GM23338 (cell line): ENCODE measurements around the gene GPC5. TPM values are rescaled to one million over a fixed set of nuclear protein-coding genes. Genes with fewer than 3 reads are reported as not detected.

Experiments used
- ATAC-seq: fragments of 200-7000 bp; cut with Tn5 transposase; 3 replicates; pipeline ENCODE4 v1.9.1; 2020
- DNase-seq: peaks from one replicate; pipeline ENCODE4 v3.0.0-alpha.2; 2015; ENCODE audit warnings: low spot score
- H2AFZ ChIP-seq: fragments of 200-600 bp; sonication (generic); 2 replicates; pipeline ENCODE4 v1.8.0; 2016; ENCODE audit warnings: antibody characterized with exemption, mild to moderate bottlenecking, moderate library complexity
- H3F3A ChIP-seq: fragments of 200-600 bp; sonication (generic); replicated peaks from 2 replicates; pipeline ENCODE4 v1.8.0; 2017; ENCODE audit warnings: antibody characterized with exemption, mixed run types, low read depth
- H3K27ac ChIP-seq: fragments of 200-600 bp; sonication (generic); 2 replicates; pipeline ENCODE4 v1.6.1; 2016; ENCODE audit warnings: low read depth
- H3K27me3 ChIP-seq: fragments of 200-600 bp; sonication (generic); 2 replicates; pipeline ENCODE4 v1.8.0; 2016; ENCODE audit warnings: mild to moderate bottlenecking, mixed run types, moderate library complexity; ENCODE audit not compliant: insufficient read depth
- H3K36me3 ChIP-seq: fragments of 200-600 bp; sonication (generic); 2 replicates; pipeline ENCODE4 v1.8.0; 2016; ENCODE audit warnings: mild to moderate bottlenecking; ENCODE audit not compliant: insufficient read depth
- H3K4me1 ChIP-seq: fragments of 200-600 bp; sonication (generic); 2 replicates; pipeline ENCODE4 v1.8.0; 2016; ENCODE audit warnings: mild to moderate bottlenecking, moderate library complexity; ENCODE audit not compliant: insufficient read depth
- H3K4me2 ChIP-seq: fragments of 200-600 bp; sonication (generic); 2 replicates; pipeline ENCODE4 v1.7.1; 2017; ENCODE audit warnings: mixed run types
- H3K4me3 ChIP-seq: fragments of 200-600 bp; sonication (generic); 2 replicates; pipeline ENCODE4 v1.6.1; 2016; ENCODE audit warnings: mixed run types
- H3K79me2 ChIP-seq: fragments of 200-600 bp; sonication (generic); replicated peaks from 2 replicates; pipeline ENCODE4 v1.8.0; 2017; ENCODE audit warnings: mild to moderate bottlenecking; ENCODE audit not compliant: insufficient read depth
- H3K9me2 ChIP-seq: fragments of 200-600 bp; sonication (generic); 2 replicates; pipeline ENCODE4 v1.8.0; 2017; ENCODE audit not compliant: insufficient read depth
- H4K20me1 ChIP-seq: fragments of 200-600 bp; sonication (generic); replicated peaks from 2 replicates; pipeline ENCODE4 v1.8.0; 2017; ENCODE audit warnings: mild to moderate bottlenecking; ENCODE audit not compliant: insufficient read depth
- H3K27ac Mint-ChIP-seq: 2 replicates; pipeline ENCODE4 v1.8.0; 2020; ENCODE audit warnings: inconsistent platforms, mild to moderate bottlenecking, moderate library complexity, mixed read lengths
- H3K27me3 Mint-ChIP-seq: 3 replicates; pipeline ENCODE4 v1.8.0; 2022; ENCODE audit warnings: low read depth, mild to moderate bottlenecking, moderate library complexity, mixed read lengths, inconsistent platforms; ENCODE audit not compliant: insufficient read depth, poor library complexity
- H3K36me3 Mint-ChIP-seq: 3 replicates; pipeline ENCODE4 v1.8.0; 2021; ENCODE audit warnings: low read depth, mild to moderate bottlenecking, inconsistent platforms, moderate library complexity, mixed read lengths
- H3K4me1 Mint-ChIP-seq: 3 replicates; pipeline ENCODE4 v1.8.0; 2020; ENCODE audit warnings: mild to moderate bottlenecking, inconsistent platforms, mixed read lengths
- H3K4me3 Mint-ChIP-seq: 3 replicates; pipeline ENCODE4 v1.8.0; 2021; ENCODE audit warnings: moderate library complexity, mild to moderate bottlenecking, inconsistent platforms, mixed read lengths
- H3K9me3 Mint-ChIP-seq: 3 replicates; pipeline ENCODE4 v1.8.0; 2020; ENCODE audit warnings: moderate library complexity, mild to moderate bottlenecking, inconsistent platforms, mixed read lengths
- JUNB ChIP-seq: IDR thresholded peaks from one replicate; pipeline ENCODE4 v1.6.1; 2016; ENCODE audit warnings: antibody characterized with exemption; ENCODE audit not compliant: unreplicated experiment
- STAT1 ChIP-seq: IDR thresholded peaks from one replicate; pipeline ENCODE4 v1.6.1; 2016; ENCODE audit warnings: antibody characterized with exemption; ENCODE audit not compliant: unreplicated experiment
- ZNF331 ChIP-seq: fragments of 250-450 bp; sonication (Bioruptor Pico); IDR thresholded peaks from 2 replicates; pipeline ENCODE4 v1.5.0; 2020; ENCODE audit warnings: low read depth, mild to moderate bottlenecking, moderate library complexity
- polyA plus RNA-seq: library from polyadenylated mRNA; unstranded; fragments of >200 nt; fragmentation: Nextera tagmentation; extraction: Ambion mirVana; gene quantifications from 2 replicates; pipeline ENCODE4 v1.2.1, GENCODE V29; 2016
- total RNA-seq: library from RNA; depleted of rRNA; stranded (reverse); fragments of >200 nt; shearing (Covaris generic); gene quantifications from 2 replicates; pipeline ENCODE4 v1.2.3, GENCODE V29; 2014
- TF ChIP-seq, protein P1 (sequence below): fragments of 250-450 bp; sonication (Bioruptor Pico); IDR thresholded peaks from 2 replicates; pipeline ENCODE4 v1.5.0; 2020; ENCODE audit warnings: mild to moderate bottlenecking, moderate library complexity
- TF ChIP-seq, protein P2 (sequence below): IDR thresholded peaks from 2 replicates; pipeline ENCODE4 v1.6.1; 2016; ENCODE audit warnings: antibody characterized with exemption
- TF ChIP-seq, protein P3 (sequence below), 2 experiments: fragments of 200-600 bp in 1 of 2; sonication (generic) in 1 of 2; conservative IDR thresholded peaks; 2 replicates each; pipeline versions ENCODE4 v1.5.1 to v1.6.1; 2016 to 2017; ENCODE audit warnings: antibody characterized with exemption in 2 of 2, low read depth in 2 of 2, mild to moderate bottlenecking in 2 of 2, moderate library complexity in 1 of 2

The GPC5 gene
- total and polyA plus RNA-seq, 2 experiments from 2014 or later: 0.95 to 1.1 TPM

DNA sequence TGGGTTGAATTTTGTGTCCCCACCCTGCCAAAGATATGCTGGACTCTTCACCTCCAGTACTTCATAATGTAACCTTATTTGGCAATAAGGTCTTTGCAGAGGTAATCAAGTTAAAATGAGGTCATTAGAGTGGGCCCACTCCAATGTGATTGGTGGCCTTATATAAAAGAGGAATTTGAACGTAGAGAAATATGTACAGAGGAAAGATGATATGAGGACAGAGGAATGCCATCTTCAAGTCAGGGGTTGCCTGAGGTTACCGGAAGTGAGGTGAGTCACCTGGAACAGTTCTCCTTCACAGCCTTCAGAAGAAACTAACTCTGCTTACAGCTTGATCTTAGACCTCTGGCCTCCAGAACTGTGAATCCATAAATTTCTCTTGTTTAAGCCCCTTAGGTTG is 69.9 kb downstream of the GPC5 start (continued):
- TF ChIP-seq, protein P1, sequence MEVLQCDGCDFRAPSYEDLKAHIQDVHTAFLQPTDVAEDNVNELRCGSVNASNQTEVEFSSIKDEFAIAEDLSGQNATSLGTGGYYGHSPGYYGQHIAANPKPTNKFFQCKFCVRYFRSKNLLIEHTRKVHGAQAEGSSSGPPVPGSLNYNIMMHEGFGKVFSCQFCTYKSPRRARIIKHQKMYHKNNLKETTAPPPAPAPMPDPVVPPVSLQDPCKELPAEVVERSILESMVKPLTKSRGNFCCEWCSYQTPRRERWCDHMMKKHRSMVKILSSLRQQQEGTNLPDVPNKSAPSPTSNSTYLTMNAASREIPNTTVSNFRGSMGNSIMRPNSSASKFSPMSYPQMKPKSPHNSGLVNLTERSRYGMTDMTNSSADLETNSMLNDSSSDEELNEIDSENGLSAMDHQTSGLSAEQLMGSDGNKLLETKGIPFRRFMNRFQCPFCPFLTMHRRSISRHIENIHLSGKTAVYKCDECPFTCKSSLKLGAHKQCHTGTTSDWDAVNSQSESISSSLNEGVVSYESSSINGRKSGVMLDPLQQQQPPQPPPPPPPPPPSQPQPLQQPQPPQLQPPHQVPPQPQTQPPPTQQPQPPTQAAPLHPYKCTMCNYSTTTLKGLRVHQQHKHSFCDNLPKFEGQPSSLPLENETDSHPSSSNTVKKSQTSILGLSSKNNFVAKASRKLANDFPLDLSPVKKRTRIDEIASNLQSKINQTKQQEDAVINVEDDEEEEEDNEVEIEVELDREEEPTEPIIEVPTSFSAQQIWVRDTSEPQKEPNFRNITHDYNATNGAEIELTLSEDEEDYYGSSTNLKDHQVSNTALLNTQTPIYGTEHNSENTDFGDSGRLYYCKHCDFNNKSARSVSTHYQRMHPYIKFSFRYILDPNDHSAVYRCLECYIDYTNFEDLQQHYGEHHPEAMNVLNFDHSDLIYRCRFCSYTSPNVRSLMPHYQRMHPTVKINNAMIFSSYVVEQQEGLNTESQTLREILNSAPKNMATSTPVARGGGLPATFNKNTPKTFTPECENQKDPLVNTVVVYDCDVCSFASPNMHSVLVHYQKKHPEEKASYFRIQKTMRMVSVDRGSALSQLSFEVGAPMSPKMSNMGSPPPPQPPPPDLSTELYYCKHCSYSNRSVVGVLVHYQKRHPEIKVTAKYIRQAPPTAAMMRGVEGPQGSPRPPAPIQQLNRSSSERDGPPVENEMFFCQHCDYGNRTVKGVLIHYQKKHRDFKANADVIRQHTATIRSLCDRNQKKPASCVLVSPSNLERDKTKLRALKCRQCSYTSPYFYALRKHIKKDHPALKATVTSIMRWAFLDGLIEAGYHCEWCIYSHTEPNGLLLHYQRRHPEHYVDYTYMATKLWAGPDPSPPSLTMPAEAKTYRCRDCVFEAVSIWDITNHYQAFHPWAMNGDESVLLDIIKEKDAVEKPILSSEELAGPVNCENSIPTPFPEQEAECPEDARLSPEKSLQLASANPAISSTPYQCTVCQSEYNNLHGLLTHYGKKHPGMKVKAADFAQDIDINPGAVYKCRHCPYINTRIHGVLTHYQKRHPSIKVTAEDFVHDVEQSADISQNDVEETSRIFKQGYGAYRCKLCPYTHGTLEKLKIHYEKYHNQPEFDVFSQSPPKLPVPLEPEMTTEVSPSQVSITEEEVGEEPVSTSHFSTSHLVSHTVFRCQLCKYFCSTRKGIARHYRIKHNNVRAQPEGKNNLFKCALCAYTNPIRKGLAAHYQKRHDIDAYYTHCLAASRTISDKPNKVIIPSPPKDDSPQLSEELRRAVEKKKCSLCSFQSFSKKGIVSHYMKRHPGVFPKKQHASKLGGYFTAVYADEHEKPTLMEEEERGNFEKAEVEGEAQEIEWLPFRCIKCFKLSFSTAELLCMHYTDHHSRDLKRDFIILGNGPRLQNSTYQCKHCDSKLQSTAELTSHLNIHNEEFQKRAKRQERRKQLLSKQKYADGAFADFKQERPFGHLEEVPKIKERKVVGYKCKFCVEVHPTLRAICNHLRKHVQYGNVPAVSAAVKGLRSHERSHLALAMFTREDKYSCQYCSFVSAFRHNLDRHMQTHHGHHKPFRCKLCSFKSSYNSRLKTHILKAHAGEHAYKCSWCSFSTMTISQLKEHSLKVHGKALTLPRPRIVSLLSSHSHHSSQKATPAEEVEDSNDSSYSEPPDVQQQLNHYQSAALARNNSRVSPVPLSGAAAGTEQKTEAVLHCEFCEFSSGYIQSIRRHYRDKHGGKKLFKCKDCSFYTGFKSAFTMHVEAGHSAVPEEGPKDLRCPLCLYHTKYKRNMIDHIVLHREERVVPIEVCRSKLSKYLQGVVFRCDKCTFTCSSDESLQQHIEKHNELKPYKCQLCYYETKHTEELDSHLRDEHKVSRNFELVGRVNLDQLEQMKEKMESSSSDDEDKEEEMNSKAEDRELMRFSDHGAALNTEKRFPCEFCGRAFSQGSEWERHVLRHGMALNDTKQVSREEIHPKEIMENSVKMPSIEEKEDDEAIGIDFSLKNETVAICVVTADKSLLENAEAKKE: no peak
- no peak for TF ChIP-seq JUNB

DNA sequence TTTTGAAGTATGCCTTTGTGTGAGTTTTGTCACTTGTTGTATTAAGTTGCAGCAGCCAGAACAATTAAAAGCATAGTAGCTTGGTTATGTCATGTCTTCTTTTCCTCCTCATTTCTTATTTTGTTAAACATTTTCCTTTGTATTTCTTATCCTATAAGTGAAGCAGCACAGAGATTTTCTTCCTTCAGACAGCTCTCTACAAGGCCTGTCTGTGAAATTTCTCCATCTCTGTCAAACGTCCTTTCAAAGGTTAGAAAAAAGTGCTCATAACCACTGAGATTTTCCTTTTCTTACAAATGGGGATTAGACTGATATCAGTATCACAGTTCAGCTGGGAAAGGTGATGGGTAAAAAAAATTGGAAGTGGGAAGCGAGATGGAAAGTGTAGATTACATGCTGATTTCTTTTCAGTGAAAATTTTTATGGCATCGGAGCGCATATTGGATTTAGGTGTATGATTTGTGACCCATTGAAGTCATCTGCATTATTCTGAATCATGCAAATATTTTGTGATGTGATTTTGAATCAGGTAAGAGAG is 71.7 kb downstream of the GPC5 start:
- H3K27ac ChIP-seq: no peak overlapping the region
- no peak overlapping the region for H2AFZ ChIP-seq
- H3K9me3 Mint-ChIP-seq: no peaks in the 10 kb centered on the region
- H3K4me2 ChIP-seq: no peak overlapping the region
- no peaks in the 10 kb centered on the region for H3K27me3 ChIP-seq
- H3K27me3 Mint-ChIP-seq: no peaks in the 10 kb centered on the region
- no peaks in the 10 kb centered on the region for H4K20me1 ChIP-seq
- no peaks in the 10 kb centered on the region for H3K36me3 ChIP-seq
- H3K4me3 Mint-ChIP-seq: no peak overlapping the region
- no peaks in the 10 kb centered on the region for H3K36me3 Mint-ChIP-seq
- no peak for DNase-seq
- peaks cover 8% of the 10 kb centered on the region; the same call in 2 of the 3 replicates for H3K4me1 Mint-ChIP-seq
- H3K4me1 ChIP-seq: no peaks in the 10 kb centered on the region
- H3K4me3 ChIP-seq: no peak overlapping the region
- H3K27ac Mint-ChIP-seq: no peak overlapping the region
- H3K9me2 ChIP-seq: no peaks in the 10 kb centered on the region
- H3K79me2 ChIP-seq: no peaks in the 10 kb centered on the region
- no peak for ATAC-seq
- H3F3A ChIP-seq: no peaks in the 10 kb centered on the region
- TF ChIP-seq, protein P1: no peak
- TF ChIP-seq, protein P2, sequence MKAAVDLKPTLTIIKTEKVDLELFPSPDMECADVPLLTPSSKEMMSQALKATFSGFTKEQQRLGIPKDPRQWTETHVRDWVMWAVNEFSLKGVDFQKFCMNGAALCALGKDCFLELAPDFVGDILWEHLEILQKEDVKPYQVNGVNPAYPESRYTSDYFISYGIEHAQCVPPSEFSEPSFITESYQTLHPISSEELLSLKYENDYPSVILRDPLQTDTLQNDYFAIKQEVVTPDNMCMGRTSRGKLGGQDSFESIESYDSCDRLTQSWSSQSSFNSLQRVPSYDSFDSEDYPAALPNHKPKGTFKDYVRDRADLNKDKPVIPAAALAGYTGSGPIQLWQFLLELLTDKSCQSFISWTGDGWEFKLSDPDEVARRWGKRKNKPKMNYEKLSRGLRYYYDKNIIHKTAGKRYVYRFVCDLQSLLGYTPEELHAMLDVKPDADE: no peak
- TF ChIP-seq ZNF331 (CRISPR knock-in tag) (no peak), STAT1 (no peak)
- TF ChIP-seq, protein P3, sequence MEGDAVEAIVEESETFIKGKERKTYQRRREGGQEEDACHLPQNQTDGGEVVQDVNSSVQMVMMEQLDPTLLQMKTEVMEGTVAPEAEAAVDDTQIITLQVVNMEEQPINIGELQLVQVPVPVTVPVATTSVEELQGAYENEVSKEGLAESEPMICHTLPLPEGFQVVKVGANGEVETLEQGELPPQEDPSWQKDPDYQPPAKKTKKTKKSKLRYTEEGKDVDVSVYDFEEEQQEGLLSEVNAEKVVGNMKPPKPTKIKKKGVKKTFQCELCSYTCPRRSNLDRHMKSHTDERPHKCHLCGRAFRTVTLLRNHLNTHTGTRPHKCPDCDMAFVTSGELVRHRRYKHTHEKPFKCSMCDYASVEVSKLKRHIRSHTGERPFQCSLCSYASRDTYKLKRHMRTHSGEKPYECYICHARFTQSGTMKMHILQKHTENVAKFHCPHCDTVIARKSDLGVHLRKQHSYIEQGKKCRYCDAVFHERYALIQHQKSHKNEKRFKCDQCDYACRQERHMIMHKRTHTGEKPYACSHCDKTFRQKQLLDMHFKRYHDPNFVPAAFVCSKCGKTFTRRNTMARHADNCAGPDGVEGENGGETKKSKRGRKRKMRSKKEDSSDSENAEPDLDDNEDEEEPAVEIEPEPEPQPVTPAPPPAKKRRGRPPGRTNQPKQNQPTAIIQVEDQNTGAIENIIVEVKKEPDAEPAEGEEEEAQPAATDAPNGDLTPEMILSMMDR (conservative IDR thresholded peaks at IDR 0.05; ENCODE audit: low read depth in 2 of 2): no peak
